ENCODE measurements around the gene METTL4.

GRCh38 chr18:2590303-2590702 is 19.0 kb upstream of the METTL4 start:
- TF ChIP-seq POLR2A (IDR thresholded peaks at IDR 0.05; ENCODE audit: low read depth, low read length) (no peak), POLR2AphosphoS5 (IDR thresholded peaks at IDR 0.05; ENCODE audit: low read depth, low read length) (no peak)
